Bone marrow (tissue), 2 donors: ENCODE data around the gene DLGAP1.

ENCODE experiments used
- DNase-seq, 2 donors: peaks; one replicate each; lab custom pipeline; 2025; lab: John Stamatoyannopoulos, UW

DLGAP1 gene

DNA sequence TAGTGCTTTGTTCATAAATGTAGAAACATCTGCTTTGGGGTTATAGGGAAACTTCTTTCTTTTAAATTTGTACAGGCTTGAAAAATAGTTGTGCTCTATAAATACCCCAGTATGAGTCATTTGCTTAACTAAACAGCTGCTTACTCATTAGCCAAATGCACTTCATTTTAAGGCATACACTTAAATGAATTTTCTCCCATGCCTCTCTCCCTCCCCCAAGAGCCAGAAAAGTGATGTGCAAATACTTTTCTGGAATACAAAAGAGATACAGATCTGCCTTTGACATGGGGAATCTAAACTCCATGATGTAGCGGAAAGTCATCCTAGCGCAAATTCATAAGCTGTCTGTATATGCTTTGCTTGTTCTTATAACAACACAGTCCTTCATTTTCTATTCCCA lies 469.4 kb downstream of the DLGAP1 start:
- DNase-seq = no peak

DNA sequence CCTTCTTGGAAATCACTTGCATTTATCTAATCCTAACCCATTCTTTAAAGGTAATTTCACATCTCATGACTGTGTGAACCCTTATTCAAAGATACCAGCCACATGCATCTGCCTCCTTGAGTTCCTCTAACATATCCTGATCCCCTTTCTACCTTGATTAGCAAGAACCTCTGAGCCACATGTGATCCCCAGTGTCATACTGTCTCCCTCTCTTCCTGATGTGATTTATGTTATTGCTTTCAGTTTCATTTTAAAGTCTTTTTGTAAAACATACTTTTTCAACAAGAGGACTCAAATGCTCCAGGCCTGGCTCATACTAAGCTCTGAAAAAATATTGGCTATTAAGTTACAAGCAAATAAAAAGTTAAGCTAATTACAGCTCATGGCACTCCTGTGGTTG lies 470.1 kb downstream of the DLGAP1 start:
- DNase-seq = peak in 1 of 2 donors; percentile 20

DNA sequence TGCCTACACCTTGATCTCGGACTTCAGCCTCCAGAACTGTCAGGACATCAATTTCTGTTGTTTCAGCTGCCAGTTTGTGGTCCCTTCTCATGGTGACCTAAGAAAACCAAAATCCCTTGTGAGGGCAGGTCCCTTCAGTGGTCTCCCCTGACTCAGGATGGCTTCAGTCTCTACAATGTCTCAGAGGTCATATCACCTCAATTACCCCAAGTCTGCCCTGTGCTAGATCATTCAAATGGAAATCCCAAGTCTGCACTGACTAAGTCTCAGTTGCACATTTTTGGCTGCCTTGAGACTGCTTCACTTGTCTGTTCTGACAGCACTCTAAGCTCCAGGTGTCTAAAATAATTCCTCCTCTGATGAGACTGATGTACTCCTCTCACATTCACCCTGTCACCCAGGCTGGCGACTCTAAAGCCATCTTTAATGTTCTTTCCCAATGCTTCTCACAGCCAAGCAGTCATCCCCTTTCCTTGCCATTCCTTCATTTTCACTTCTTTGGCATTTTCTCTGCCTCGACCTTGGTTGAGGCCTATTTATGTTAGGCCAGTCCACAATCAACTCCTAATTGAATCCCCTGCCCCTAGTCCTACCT lies 470.8 kb downstream of the DLGAP1 start:
- no peak for DNase-seq

DNA sequence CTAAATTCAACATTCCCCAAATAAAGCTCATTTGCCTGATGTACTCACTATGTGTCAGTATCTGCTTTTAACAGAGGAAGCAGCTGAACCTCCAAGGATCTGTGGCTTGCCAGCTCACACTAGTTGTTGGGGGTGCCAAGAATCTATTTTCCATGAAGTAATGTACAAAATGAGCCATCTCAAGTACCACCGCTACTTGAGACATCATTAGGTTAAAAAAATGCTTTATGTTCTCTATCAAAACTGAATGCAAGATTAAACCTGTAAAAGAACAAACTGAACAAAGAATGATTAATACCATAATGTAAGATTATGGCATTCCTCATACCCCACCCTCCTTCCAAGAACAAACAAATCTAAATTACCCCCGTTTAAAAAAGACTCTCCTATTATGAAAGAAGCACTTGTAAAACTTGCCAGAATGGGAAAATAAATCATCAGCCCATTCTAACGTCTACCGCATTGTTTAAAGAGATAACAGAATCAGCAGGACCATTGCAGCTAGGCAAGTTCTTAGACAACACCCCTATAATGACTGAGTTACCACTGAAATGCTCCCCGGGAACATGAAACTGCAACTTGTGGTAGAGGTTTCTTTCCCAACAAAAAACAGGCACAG lies 471.6 kb downstream of the DLGAP1 start:
- no peak for DNase-seq

DNA sequence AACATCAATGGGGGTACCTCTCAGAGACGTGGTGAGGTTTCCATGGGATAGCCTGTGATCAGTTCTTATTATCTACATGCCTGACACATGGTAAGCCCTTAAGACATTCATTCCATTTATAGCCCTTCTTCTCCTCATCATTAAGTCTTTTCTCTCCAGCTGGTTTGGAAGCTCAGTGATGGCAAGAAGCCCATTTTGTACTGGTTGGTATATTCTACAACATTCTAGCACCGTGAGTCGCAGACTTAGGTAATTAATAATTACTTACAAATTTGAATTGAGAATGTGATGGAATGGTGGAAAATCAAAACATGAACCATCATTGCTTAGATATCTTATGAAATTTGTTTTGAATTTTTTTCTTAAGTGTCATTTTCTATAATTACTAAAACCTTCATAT lies 472.6 kb downstream of the DLGAP1 start:
- no peak for DNase-seq

DNA sequence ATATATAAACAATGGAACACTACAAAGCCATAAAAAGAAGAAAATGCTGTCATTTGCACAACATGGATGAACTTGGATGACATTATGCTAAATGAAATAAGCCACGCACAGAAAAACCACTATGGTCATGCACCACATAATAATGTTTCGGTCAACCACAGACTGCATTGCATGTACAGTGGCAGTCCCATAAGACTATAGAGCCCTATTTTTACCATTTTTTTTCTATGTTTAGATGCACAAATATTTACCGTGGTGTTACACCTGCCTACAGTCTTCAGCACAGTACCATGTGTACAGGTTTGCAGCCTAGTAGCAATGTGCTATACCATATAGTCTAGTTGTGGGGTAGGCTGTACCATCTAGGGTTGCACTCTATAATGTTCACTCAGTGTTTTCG lies 476.1 kb downstream of the DLGAP1 start:
- DNase-seq = no peak

DNA sequence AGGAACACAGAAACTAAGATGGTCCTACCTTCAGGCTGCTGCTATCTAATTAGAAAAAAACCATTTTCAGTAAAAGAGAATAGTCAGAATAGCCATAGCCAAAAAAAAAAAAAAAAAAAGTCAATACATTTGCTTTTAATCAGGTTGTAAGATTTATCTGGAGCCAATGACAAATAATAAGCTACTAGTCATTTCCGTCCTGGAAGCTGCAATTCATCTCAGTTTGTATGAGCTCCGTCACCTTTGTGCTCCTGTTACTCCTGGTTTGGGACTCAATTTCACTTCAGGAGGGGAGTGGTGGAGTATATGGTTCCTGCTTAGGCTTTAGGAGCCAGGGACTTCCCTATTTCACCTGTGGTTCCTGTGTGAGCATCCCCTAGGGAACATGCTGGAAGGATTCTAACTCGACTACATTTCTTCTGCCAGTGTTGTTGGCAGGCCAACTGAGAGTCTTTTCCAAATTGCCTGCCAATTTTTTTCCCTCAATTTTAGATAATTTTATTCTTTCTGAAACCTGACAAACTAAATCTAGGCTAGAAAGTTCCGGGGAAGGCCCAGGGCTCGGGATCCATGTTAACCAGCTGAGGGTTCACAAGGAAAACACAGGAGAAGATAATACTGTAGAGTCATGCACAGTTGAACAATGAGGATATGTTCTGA lies 481.8 kb downstream of the DLGAP1 start:
- DNase-seq = no peak

DNA sequence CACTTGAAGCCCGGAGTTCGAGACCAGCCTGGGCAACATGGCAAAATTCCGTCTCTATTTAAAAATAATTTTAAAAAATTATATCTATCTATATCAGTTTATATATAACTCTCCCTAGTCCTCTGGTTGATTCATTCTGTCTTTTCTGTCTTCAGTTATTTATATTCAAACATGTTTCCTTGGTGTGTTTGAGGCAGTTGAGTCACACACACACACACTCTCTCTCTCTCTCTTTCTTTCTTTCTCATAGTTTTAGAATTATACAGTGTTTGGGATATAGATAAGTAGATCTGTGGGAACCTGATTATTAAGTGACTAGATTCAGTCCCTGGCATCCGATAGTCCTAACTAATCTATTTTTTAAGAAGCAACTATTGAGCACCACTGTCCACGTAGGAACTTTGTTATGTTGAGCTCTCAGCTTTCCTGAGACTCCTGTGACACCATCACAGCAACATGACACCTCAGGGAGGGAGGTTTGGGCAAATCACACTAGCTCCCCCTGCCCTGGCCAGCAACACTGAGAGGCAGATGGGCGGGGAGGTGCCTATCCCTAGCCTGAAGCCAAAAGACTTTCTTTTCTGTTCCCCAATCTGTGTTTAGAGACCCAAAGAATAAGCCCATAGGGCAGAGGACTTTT lies 482.7 kb downstream of the DLGAP1 start:
- DNase-seq = no peak

DNA sequence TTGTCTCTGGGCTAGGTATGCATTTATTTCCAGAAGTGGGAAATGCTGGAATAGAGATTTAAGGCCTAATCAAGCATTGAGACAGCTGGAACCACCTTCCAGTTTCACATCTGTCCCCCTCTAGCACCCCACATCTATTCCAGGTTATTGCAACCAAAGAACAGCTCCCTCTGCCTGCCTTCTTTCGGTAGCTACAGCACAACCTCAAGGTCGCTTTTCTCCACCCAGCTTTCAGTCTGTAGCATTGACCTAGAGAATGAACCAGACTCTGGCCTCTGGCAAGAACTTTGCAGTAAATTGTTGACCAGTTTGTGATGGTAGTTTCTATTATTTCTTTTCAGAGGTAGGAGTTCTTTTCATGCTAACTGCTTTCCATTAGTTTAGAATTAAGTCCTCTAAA lies 484.2 kb downstream of the DLGAP1 start:
- no peak for DNase-seq

DNA sequence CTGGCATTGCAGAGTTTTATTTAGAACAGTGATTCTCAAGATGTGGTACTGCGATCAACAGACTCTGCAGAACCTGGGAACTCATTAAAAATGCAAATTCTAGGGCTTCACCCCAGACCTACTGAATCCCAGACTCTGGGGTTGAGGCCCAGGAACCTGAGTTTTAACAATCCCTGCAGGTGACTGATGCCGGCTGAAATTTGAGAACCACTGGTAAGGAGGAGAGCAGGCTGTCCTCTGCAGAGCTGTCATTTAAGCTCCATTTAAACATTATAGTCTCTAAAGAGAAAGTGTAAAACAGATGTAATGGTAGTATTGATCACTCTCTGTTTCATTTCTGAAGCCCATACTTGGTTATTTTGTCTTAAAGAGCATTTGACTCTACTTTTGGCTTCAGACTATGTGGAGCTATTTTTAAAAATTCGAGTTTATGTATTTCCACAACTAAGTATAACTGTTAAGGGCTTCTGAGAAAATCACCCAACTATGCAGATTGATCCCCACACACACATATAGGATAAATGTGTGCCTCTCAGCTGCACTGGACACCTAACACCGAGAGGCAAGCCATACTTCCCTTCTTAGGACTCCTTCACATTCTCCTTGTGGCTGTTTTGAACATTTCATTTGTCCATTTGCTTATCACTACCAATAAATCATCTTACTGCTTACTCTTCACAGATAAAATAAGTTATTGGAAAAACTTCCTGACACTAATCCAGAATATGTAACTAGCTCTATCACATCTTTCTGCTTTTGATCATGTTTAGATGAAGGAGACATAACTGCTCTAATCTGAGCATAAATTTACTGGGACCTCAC lies 487.5 kb downstream of the DLGAP1 start:
- DNase-seq = no peak

DNA sequence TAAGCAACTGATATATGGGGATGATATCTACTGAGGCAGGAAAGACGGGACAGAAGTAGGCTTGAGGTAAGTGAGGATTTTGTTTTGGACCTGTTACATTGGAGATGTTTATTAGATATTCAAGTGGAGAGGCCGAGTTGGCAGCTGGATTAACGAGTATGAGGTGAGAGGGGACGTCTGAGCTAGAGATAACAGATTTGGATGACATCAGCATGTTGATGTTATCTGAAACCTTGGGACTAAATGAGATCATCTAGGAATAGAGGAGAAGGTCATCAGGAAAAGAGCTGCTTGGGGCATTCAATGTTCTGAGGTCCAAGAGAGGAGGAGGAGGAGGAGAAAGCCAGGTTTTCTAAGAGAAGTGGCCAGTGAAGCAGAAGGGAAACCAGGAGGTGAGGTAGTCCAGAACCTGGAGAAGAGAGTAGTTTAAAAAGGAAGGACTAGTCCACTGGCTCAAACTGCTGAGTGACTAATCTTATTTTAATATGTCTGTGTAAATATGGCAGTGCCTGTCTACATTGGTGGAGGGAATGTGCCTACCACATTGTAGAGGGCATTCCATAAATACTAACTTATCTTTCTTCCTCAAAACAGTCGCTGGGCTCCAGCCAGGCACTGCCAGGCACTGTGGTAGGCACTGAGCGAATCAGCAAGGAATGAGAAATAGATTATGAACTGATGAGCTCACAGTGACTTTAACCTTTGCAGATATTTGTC lies 488.3 kb downstream of the DLGAP1 start:
- DNase-seq = no peak

DNA sequence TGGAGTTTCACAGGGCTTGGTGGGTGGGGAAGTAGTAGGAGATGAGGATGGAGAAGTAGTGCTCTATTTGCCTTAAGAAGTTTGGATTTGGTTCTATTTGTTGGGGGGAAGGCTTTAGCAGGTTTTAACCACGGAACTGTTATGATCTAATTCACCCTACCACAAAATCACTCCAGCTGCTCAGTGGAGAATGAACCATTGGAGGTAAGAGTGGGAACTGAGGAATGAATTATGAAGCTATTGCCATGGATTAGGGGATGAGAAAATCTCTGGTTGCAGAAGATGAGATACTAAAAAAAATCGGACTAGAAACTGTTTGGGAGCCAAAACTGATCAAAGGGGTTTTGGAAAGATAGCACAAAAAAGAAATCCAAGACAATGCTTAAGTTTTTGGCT lies 488.9 kb downstream of the DLGAP1 start:
- DNase-seq = no peak

DNA sequence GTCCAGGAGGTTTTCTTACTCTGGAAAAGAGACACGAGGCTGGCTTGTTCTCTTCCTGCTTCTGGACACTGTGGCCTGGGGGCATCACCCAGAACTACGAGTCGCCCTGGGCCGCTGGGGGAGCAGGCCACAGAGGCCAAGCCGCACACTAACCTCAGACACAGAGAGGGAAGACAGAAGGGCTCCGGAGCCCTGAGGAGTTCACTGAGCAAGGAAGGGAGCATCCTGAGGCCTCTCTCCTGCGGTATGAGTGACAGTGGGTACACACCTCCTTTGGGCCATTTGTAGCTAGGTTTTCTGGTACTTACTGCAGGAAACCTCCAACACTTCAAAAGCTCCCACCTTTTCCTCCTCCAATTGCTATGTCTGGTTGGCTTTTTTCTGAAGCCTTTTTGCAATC lies 494.1 kb downstream of the DLGAP1 start:
- DNase-seq = no peak

DNA sequence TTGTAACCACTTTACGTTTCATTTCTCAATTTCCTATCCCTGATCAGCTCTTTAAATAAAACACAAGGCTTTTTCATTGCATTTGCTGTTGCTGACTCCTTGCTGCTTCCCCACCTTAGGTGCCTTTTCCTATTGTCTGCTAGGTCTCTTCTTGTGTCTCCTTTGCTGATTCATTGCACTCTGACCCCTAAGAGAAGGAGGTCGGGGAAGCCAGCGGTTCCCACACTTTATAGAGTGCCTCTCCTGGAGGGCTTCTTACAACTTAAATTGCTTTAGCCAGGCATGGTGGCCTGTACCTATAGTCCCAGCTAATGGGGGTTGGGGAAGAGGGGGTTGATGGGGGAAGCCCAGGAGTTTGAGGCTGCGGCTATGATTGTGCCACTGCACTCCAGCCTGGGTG lies 495.0 kb downstream of the DLGAP1 start:
- DNase-seq = no peak

DNA sequence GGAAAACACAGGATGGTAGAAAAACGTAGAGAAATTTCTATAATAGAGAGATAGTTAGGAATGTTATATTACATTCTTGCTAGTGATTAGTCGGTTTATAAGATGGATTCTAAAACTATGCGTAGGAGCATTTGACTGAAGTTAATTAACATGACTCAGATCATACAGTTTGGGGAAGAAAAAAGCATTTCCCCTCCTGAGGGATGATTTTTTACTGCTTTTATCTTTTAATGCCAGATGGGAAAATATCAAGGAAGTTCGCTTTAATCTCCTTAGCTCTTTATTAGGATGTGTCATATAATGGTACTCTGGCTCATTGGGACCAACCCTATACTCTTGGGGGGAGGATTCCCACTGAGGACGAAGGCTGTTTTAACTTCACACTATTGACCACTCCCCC lies 503.1 kb downstream of the DLGAP1 start:
- no peak for DNase-seq

DNA sequence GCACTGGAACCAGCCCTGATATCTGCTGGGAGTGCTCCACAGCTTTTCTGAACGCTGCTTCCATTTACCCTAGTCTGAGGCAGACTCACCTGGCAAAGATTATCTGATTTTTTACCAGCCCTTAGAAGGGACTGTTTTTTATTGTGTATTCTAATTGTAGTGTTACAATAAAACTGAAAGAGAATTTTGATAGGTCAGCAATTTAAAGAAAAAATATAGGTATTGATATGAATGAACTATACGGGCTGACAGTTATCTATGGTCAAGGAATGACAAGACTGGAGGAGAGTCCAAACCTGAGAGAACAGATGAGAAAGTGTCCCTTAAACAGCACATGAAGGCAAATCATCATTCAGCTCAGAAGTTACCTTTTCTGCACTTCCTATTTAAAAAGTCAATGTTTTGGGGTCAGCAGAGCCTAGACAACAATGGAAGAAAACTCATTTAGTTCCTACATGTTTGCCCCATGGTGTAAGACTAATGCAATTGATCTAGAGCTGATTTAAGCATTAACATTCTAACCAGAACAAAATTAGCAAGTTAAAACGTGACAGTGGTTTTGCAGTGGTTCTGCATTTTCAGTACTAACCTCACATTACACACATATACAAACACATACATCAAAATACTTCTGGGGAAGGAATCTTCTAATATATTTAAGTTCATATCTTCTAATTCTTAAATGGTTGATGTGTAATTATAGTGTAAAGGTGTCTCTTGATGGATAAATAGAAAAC lies 504.3 kb downstream of the DLGAP1 start:
- no peak for DNase-seq

DNA sequence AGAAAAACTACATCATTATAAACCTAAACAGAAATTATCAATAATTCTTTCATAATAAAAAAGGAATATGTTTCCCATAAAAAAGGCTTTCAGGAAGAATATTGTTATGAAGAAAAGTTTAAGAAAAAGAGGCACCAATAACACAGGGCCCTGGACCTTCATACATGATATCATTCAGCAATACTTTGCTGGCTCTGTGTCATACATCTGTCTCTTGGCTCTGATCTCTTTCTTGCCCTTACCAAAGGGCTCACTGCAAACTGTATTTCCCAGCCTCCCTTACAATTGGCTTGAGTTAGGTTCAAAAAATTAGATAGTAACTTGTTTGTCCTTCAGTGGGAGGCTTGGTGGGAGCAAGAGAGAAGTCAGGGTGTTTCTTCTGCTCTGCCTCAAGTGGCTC lies 506.1 kb downstream of the DLGAP1 start:
- DNase-seq = no peak

DNA sequence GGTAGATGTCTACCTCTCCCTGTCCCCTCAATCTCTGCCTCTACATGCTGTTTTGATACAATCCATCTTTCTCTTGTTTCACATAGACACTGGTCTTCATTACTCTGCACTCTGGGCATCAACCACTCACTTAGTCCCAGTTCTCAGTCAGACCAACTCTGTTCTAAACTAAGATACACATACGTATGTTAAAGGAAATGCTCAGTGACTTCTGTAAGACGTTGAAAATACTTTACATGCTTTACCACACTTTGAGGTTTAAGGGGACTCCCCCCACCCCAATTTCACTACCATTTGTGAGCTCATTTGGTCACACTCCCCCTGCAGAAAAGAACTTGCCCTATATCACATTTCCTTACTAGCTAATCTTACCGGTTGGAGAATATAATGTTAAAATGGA lies 507.7 kb downstream of the DLGAP1 start:
- no peak for DNase-seq

DNA sequence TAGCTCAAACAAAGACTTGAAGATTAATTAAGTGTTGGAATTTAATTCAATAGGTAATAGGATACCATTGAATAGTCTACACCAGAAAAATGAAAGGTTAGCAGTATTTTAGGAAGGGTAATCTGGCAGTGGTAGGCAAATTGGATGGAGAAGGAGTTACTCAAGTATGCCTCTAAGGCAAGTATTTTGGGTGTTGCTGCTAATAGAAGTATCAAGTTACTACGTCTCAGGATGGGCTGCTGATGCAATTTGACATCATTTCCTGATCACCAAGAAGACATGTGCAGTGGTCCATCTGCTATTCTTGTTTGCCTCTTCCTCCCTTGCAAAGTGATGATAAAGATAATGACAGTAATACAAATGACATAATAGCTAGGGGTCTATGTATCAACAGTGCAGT lies 519.8 kb downstream of the DLGAP1 start:
- DNase-seq = no peak

DNA sequence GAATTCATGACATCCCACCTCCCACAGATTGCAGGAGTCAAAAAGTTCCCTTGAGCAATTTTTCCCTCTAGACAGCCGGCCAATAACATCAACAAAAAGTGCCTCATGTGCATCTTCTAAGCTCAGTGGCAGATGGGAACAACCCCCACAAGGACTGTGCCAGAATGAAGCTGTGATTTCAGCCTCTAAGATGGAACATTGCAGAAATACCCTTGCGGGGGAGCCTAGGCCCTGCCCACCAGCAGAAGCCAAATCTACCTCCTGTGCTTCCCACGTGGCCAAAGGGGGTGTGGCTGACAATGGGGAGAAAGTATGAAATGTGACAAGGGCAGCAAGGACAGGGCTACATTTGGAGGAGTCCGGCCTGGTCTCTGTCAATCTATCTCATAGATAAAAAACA lies 522.8 kb downstream of the DLGAP1 start:
- DNase-seq = no peak

DNA sequence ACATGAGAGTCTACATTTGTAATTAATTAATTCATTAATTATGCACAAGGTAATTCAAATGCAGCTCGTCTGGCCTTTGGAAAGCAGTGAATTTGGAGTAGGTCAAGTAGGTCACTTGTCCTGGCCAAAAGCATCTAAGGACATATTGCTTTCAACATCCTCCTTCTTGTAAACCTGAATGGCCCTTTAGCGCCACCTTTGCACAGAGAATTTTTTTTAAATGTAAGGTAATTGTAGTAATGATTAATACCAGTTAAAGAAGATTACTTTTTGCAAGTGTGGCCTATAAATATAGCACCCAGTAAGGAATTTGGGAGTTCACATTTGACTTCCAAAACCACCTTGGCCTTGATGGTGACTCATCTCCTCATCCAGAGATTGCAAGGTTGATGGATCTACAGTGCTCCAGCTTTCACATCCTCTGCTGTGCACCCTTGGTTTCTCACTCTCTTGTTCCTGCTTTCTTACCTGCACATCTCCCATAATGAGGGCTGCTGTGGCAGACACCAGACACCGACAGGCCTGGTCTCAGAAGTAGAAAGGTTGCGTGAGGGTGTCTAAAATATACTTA lies 523.5 kb downstream of the DLGAP1 start:
- DNase-seq = no peak
